Caco-2 (cell line): Measurements from ENCODE around the gene MEOX1. TPM values are rescaled to one million over a fixed set of nuclear protein-coding genes. Genes with fewer than 3 reads are reported as not detected.
A peak's percentile ranks its signal among the peaks of the same experiment; 100 is the strongest.

Source experiments
- BruUV-seq: library from RNA; stranded (reverse); fragments of 400-500 nt; replicated peaks from 2 replicates; lab custom pipeline; 2021; lab: Mats Ljungman, UMichigan
- CTCF ChIA-PET: fragments of 300-600 bp; sonication (Branson Sonifier 250); formaldehyde crosslinking; loops from one replicate; lab custom pipeline; 2022; ENCODE audit warnings: antibody characterized with exemption; lab: Charles Lee
- POLR2A ChIA-PET: fragments of 300-600 bp; sonication (Branson Sonifier 250); formaldehyde crosslinking; loops from one replicate; lab custom pipeline; 2022; ENCODE audit warnings: antibody characterized with exemption; lab: Charles Lee
- DNase-seq, 2 experiments: peaks; one replicate each; pipeline versions ENCODE4 v3.0.0 to v3.0.0-alpha.2; 2020 to 2022
- H3K27me3 ChIP-seq: replicated peaks from 2 replicates; pipeline ENCODE4 v1.6.0; 2011; ENCODE audit warnings: low read length; ENCODE audit not compliant: control insufficient read depth, insufficient read depth
- H3K36me3 ChIP-seq: 2 replicates; pipeline ENCODE4 v1.5.1; 2011; ENCODE audit warnings: low read length; ENCODE audit not compliant: control insufficient read depth, insufficient read depth
- H3K4me1 ChIP-seq: fragments of 250-450 bp; sonication (Bioruptor Pico); 2 replicates; pipeline ENCODE4 v1.5.1; 2020; ENCODE audit warnings: mild to moderate bottlenecking
- H3K4me3 ChIP-seq: 2 replicates; pipeline ENCODE4 v1.5.1; 2011; ENCODE audit warnings: low read depth, mild to moderate bottlenecking, control low read depth, low read length
- H3K9me3 ChIP-seq: fragments of 250-450 bp; sonication (Bioruptor Pico); 2 replicates; pipeline ENCODE4 v1.5.1; 2020; ENCODE audit warnings: mild to moderate bottlenecking, moderate library complexity
- H3K27ac Mint-ChIP-seq: one replicate; pipeline ENCODE4 v1.8.0; 2022; ENCODE audit warnings: mixed read lengths; ENCODE audit not compliant: unreplicated experiment
- H3K27me3 Mint-ChIP-seq: one replicate; pipeline ENCODE4 v1.8.0; 2022; ENCODE audit warnings: mixed read lengths; ENCODE audit not compliant: insufficient read depth, unreplicated experiment
- H3K36me3 Mint-ChIP-seq: one replicate; pipeline ENCODE4 v1.8.0; 2022; ENCODE audit warnings: mild to moderate bottlenecking, mixed read lengths; ENCODE audit not compliant: insufficient read depth, unreplicated experiment
- H3K4me1 Mint-ChIP-seq: one replicate; pipeline ENCODE4 v1.8.0; 2022; ENCODE audit warnings: low read depth, mixed read lengths; ENCODE audit not compliant: unreplicated experiment
- H3K4me3 Mint-ChIP-seq: one replicate; pipeline ENCODE4 v1.8.0; 2022; ENCODE audit warnings: mild to moderate bottlenecking, moderate library complexity, mixed read lengths; ENCODE audit not compliant: unreplicated experiment
- H3K9me3 Mint-ChIP-seq: one replicate; pipeline ENCODE4 v1.8.0; 2022; ENCODE audit warnings: mixed read lengths; ENCODE audit not compliant: unreplicated experiment
- CTCF ChIP-seq, 2 experiments: fragments of 200-600 bp in 1 of 2; IDR thresholded peaks; 1 replicate in 1 of 2; 2 replicates in 1 of 2; pipeline versions ENCODE4 v1.5.1 to v1.8.0; 2011 to 2022; ENCODE audit warnings: antibody characterized with exemption in 1 of 2, control low read depth in 1 of 2, inconsistent platforms in 1 of 2, low read depth in 1 of 2, low read length in 1 of 2, mild to moderate bottlenecking in 1 of 2, moderate library complexity in 1 of 2; ENCODE audit not compliant: insufficient read depth in 1 of 2, severe bottlenecking in 1 of 2, unreplicated experiment in 1 of 2
- intact Hi-C: fragments of 100-400 bp; cut with micrococcal nuclease; formaldehyde crosslinking; loops from one replicate; pipeline ENCODE4 v1.10.0; 2022; ENCODE audit not compliant: unreplicated experiment
- total RNA-seq: library from RNA; stranded (reverse); gene quantifications from 2 replicates; pipeline ENCODE4 v1.2.3, GENCODE V29; 2022

The MEOX1 gene
- total RNA-seq, 1 experiment from 2014 or later: 1.7 TPM

- no peaks in the 10 kb centered on the region for H3K9me3 Mint-ChIP-seq
- ChIA-PET POLR2A (interaction anchor here (0.5 kb wide), 1 partner anchor 51 kb away, joined by 3 read pairs; no protein-coding TSS in a partner anchor), CTCF (interaction anchor here (0.6 kb wide), 1 partner anchor 16 kb away, joined by 3 read pairs; no protein-coding TSS in a partner anchor)
- no peaks in the 10 kb centered on the region for H3K27me3 ChIP-seq
- peaks cover 5% of the 10 kb centered on the region for H3K36me3 Mint-ChIP-seq
- no TSS peak for BruUV-seq
- peaks cover 28% of the 10 kb centered on the region for H3K4me1 Mint-ChIP-seq
- DNase-seq: no peak
- H3K27me3 Mint-ChIP-seq: no peaks in the 10 kb centered on the region
- H3K36me3 ChIP-seq: no peaks in the 10 kb centered on the region
- peak overlapping the region; percentile 2 for H3K27ac Mint-ChIP-seq
- no peak overlapping the region for H3K4me3 Mint-ChIP-seq
- intact Hi-C loops: loop anchor here (2.0 kb wide), 1 partner anchor 35 kb away; no protein-coding TSS in a partner anchor
- no peak overlapping the region for H3K4me3 ChIP-seq
- no peak for TF ChIP-seq CTCF (IDR thresholded peaks at IDR 0.05; ENCODE audit: insufficient read depth in 1 of 2, low read depth in 1 of 2, low read length in 1 of 2, severe bottlenecking in 1 of 2, unreplicated experiment in 1 of 2)
- peaks cover 21% of the 10 kb centered on the region for H3K4me1 ChIP-seq
- no peaks in the 10 kb centered on the region for H3K9me3 ChIP-seq
Observed at GRCh38 chr17:43619705-43620104, 42.0 kb downstream of the MEOX1 start.

GRCh38 chr17:43618276-43618675, 43.4 kb downstream of the MEOX1 start:
- POLR2A ChIA-PET: no interaction called here
- intact Hi-C loops: no loop called here
- Histone ChIP-seq H3K4me3 (no peak overlapping the region), H3K9me3 (no peaks in the 10 kb centered on the region), H3K27me3 (no peaks in the 10 kb centered on the region), H3K36me3 (no peaks in the 10 kb centered on the region), H3K4me1 (peaks cover 21% of the 10 kb centered on the region)
- TF ChIP-seq CTCF (IDR thresholded peaks at IDR 0.05; ENCODE audit: insufficient read depth in 1 of 2, low read depth in 1 of 2, low read length in 1 of 2, severe bottlenecking in 1 of 2, unreplicated experiment in 1 of 2): no peak
- peaks cover 28% of the 10 kb centered on the region for H3K4me1 Mint-ChIP-seq
- CTCF ChIA-PET: no interaction called here
- no peaks in the 10 kb centered on the region for H3K9me3 Mint-ChIP-seq
- DNase-seq: no peak
- no peak overlapping the region for H3K4me3 Mint-ChIP-seq
- H3K27ac Mint-ChIP-seq: peak overlapping the region; percentile 53
- H3K27me3 Mint-ChIP-seq: no peaks in the 10 kb centered on the region
- no TSS peak for BruUV-seq
- peaks cover 5% of the 10 kb centered on the region for H3K36me3 Mint-ChIP-seq

DNA sequence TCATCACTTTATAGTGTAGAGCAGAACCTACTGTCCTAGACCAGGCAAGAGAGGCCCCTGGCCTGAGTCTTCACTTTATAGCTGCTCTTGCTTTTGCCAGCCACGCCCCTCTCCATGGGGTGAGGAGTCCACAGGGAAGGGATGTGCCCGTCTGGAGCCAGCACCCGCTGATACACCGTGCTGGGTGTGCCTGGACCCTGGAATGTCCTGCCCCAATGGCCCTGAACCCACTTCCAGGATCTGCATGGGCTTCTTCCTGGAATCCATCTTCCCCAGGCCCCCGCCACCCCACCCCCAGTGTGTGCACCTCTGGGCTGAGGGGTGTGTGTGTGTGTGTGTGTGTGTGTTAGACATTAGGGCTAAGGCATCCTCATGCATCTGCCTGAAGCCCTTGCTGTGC, 44.9 kb downstream of the MEOX1 start:
- Histone ChIP-seq H3K27me3 (no peaks in the 10 kb centered on the region), H3K36me3 (no peaks in the 10 kb centered on the region), H3K4me3 (no peak overlapping the region), H3K4me1 (peaks cover 31% of the 10 kb centered on the region), H3K9me3 (no peaks in the 10 kb centered on the region; the same call in 1 of the 2 replicates)
- BruUV-seq: no TSS peak
- intact Hi-C loops: no loop called here
- peaks cover 5% of the 10 kb centered on the region for H3K36me3 Mint-ChIP-seq
- no peak overlapping the region for H3K4me3 Mint-ChIP-seq
- peaks cover 40% of the 10 kb centered on the region for H3K4me1 Mint-ChIP-seq
- H3K9me3 Mint-ChIP-seq: peaks cover 12% of the 10 kb centered on the region
- ChIA-PET CTCF (interaction anchor here (1.0 kb wide), 1 partner anchor 57 kb away, joined by 3 read pairs; no protein-coding TSS in a partner anchor), POLR2A (no interaction called here)
- H3K27ac Mint-ChIP-seq: no peak overlapping the region
- TF ChIP-seq CTCF (IDR thresholded peaks at IDR 0.05; ENCODE audit: insufficient read depth in 1 of 2, low read depth in 1 of 2, low read length in 1 of 2, severe bottlenecking in 1 of 2, unreplicated experiment in 1 of 2): no peak
- no peak for DNase-seq
- no peaks in the 10 kb centered on the region for H3K27me3 Mint-ChIP-seq
